Measurements from ENCODE around the gene QRFP. TPM values are rescaled to one million over a fixed set of nuclear protein-coding genes. Genes with fewer than 3 reads are reported as not detected.

Gene QRFP
- total and polyA plus RNA-seq, 2 of the 8 experiments (the other 6 are each of a cell fraction or from before 2014, with no cell fraction given): not detected

DNA sequence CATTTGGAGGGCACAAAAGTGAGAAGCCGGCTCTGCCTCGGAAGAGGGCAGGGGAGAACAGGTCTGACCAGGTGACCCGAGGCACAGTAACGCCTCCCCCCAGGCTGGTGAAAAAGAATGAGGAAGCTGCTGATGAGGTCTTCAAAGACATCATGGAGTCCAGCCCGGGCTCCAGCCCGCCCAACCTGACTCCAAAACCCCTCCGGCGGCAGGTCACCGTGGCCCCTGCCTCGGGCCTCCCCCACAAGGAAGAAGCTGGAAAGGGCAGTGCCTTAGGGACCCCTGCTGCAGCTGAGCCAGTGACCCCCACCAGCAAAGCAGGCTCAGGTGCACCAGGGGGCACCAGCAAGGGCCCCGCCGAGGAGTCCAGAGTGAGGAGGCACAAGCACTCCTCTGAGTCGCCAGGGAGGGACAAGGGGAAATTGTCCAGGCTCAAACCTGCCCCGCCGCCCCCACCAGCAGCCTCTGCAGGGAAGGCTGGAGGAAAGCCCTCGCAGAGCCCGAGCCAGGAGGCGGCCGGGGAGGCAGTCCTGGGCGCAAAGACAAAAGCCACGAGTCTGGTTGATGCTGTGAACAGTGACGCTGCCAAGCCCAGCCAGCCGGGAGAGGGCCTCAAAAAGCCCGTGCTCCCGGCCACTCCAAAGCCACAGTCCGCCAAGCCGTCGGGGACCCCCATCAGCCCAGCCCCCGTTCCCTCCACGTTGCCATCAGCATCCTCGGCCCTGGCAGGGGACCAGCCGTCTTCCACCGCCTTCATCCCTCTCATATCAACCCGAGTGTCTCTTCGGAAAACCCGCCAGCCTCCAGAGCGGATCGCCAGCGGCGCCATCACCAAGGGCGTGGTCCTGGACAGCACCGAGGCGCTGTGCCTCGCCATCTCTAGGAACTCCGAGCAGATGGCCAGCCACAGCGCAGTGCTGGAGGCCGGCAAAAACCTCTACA lies 11.8 kb downstream of the QRFP start (continued):
- TF ChIP-seq SUZ12 (IDR thresholded peaks at IDR 0.05; ENCODE audit: low read length): no peak

Data from H1 (cell line).